Activated T-cell treated with anti-CD3 and anti-CD28 coated beads, Interleukin-2, amount 50 U/mL, for 72 hours (primary cell): ENCODE data around the gene EEF1A1. TPM values are rescaled to one million over a fixed set of nuclear protein-coding genes. Genes with fewer than 3 reads are reported as not detected.
"Not testable (repeated sequence)": the region's sequence is repeated elsewhere in the genome, so short reads cannot be mapped to it uniquely, and the experiment has no call there.

Source experiments
- ATAC-seq, 2 donors: fragments of 150-1000 bp; cut with Tn5 transposase; replicated peaks in 1 of 2; 2 replicates each; pipeline ENCODE4 v1.10.0; 2021; ENCODE audit warnings: moderate library complexity in 2 of 2, mild to moderate bottlenecking in 1 of 2
- DNase-seq, 2 donors: peaks; one replicate each; pipeline ENCODE4 v3.0.0; 2021 to 2022; ENCODE audit warnings: mixed read lengths in 1 of 2
- H3K27ac Mint-ChIP-seq: one replicate; pipeline ENCODE4 v1.8.0; 2022; ENCODE audit warnings: mild to moderate bottlenecking, moderate library complexity, mixed read lengths
- H3K27me3 Mint-ChIP-seq: one replicate; pipeline ENCODE4 v1.8.0; 2022; ENCODE audit warnings: low read depth, mixed read lengths
- H3K36me3 Mint-ChIP-seq, 2 donors: one replicate each; pipeline ENCODE4 v1.8.0; 2022; ENCODE audit warnings: mixed read lengths in 2 of 2, mild to moderate bottlenecking in 1 of 2; ENCODE audit not compliant: insufficient read depth in 2 of 2
- H3K4me1 Mint-ChIP-seq: one replicate; pipeline ENCODE4 v1.8.0; 2022; ENCODE audit warnings: low read depth, mixed read lengths
- H3K4me3 Mint-ChIP-seq, 2 donors: one replicate each; pipeline ENCODE4 v1.8.0; 2022; ENCODE audit warnings: mild to moderate bottlenecking in 2 of 2, mixed read lengths in 2 of 2, moderate library complexity in 2 of 2
- H3K9me3 Mint-ChIP-seq, 2 donors: one replicate each; pipeline ENCODE4 v1.8.0; 2022; ENCODE audit warnings: mixed read lengths in 2 of 2
- total RNA-seq, 2 donors: library from RNA; stranded (reverse); gene quantifications; one replicate each; pipeline ENCODE4 v1.2.3, GENCODE V29; 2022

The EEF1A1 gene
- total RNA-seq, 2 donors from 2014 or later: 15,536 to 16,076 TPM

- DNase-seq: not testable (repeated sequence)
Observed at GRCh38 chr6:73555380-73555949, 34.6 kb upstream of the EEF1A1 start.

DNA sequence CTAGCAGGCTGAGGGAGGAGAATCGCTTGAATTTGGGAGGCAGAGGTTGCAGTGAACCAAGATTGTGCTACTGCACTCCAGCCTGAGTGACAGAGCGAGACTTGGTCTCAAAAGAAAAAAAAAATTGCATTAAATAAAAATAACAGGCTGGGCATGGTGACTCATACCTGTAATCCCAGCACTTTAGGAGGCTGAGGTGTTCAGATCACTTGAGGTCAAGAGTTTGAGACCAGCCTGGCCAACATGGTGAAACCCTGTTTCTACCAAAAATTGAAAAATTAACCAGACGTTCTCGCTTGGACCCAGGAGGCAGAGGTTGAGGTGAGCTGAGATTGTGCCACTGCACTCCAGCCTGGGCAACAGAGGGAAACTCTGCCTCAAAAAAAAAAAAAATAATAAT, 30.3 kb upstream of the EEF1A1 start:
- not testable (repeated sequence) for H3K9me3 Mint-ChIP-seq, H3K4me1 Mint-ChIP-seq, H3K27ac Mint-ChIP-seq, H3K27me3 Mint-ChIP-seq, DNase-seq, H3K4me3 Mint-ChIP-seq, ATAC-seq, H3K36me3 Mint-ChIP-seq

More at GRCh38 chr6:73555380-73555949, 34.6 kb upstream of the EEF1A1 start:
- H3K27me3 Mint-ChIP-seq, H3K27ac Mint-ChIP-seq, H3K36me3 Mint-ChIP-seq, H3K4me3 Mint-ChIP-seq, H3K9me3 Mint-ChIP-seq, ATAC-seq: not testable (repeated sequence)
- H3K4me1 Mint-ChIP-seq: peaks cover 25% of the 10 kb centered on the region

- ATAC-seq: no peak
- H3K27ac Mint-ChIP-seq: no peak overlapping the region
- no peak for DNase-seq
- H3K36me3 Mint-ChIP-seq: no peaks in the 10 kb centered on the region
- no peak overlapping the region for H3K4me3 Mint-ChIP-seq
- no peaks in the 10 kb centered on the region for H3K27me3 Mint-ChIP-seq
- H3K9me3 Mint-ChIP-seq: no peaks in the 10 kb centered on the region
- H3K4me1 Mint-ChIP-seq: no peaks in the 10 kb centered on the region
Observed at GRCh38 chr6:73548458-73549446, 27.9 kb upstream of the EEF1A1 start.

DNA sequence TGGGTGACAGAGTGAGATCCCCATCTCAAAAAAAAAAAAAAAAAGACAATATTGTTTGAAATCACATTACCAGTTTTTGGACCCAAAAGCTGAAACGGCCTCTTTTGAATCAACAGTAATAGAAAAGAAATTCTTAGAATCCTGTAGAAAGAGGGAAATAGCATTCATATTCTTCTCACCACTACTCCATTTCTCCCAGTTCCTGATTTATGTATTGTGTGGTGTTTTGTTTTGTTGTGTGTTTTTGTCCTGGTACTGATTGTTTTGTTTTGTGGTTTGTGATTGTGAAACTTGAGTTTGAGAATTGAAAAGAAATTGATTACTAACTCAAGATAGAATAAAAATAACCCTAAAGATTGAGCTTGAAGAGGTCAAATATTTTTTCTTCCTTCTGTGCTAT, 26.2 kb upstream of the EEF1A1 start:
- no peaks in the 10 kb centered on the region for H3K4me1 Mint-ChIP-seq
- no peak overlapping the region for H3K27ac Mint-ChIP-seq
- no peak for ATAC-seq

GRCh38 chr6:73542891-73543290, 22.1 kb upstream of the EEF1A1 start:
- H3K27me3 Mint-ChIP-seq: no peaks in the 10 kb centered on the region
- no peak overlapping the region for H3K4me3 Mint-ChIP-seq
- H3K9me3 Mint-ChIP-seq: no peaks in the 10 kb centered on the region
- H3K27ac Mint-ChIP-seq: no peak overlapping the region
- H3K4me1 Mint-ChIP-seq: no peaks in the 10 kb centered on the region
- DNase-seq (no peak), ATAC-seq (no peak)
- H3K36me3 Mint-ChIP-seq: no peaks in the 10 kb centered on the region

More for the DNA sequence above, 26.2 kb upstream of the EEF1A1 start:
- Mint-ChIP-seq H3K36me3 (no peaks in the 10 kb centered on the region), H3K27me3 (no peaks in the 10 kb centered on the region), H3K4me3 (no peak overlapping the region), H3K9me3 (no peaks in the 10 kb centered on the region)
- no peak for DNase-seq

- not testable (repeated sequence) for H3K4me3 Mint-ChIP-seq, H3K9me3 Mint-ChIP-seq, ATAC-seq, H3K27me3 Mint-ChIP-seq, H3K27ac Mint-ChIP-seq, H3K4me1 Mint-ChIP-seq, H3K36me3 Mint-ChIP-seq, DNase-seq
Observed at GRCh38 chr6:73542481-73542880, 21.6 kb upstream of the EEF1A1 start.

GRCh38 chr6:73538116-73538779, 17.4 kb upstream of the EEF1A1 start:
- DNase-seq (no peak), ATAC-seq (no peak)
- no peaks in the 10 kb centered on the region for H3K9me3 Mint-ChIP-seq
- no peaks in the 10 kb centered on the region for H3K36me3 Mint-ChIP-seq
- no peak overlapping the region for H3K27ac Mint-ChIP-seq
- H3K27me3 Mint-ChIP-seq: no peaks in the 10 kb centered on the region
- no peaks in the 10 kb centered on the region for H3K4me1 Mint-ChIP-seq
- no peak overlapping the region for H3K4me3 Mint-ChIP-seq

GRCh38 chr6:73537677-73538076, 16.8 kb upstream of the EEF1A1 start:
- Mint-ChIP-seq H3K4me1 (no peaks in the 10 kb centered on the region), H3K4me3 (no peak overlapping the region), H3K36me3 (no peaks in the 10 kb centered on the region), H3K9me3 (no peaks in the 10 kb centered on the region), H3K27ac (no peak overlapping the region), H3K27me3 (no peaks in the 10 kb centered on the region)
- DNase-seq: no peak
- ATAC-seq: peak in 1 of 2 donors; percentile 33

GRCh38 chr6:73534628-73535027, 13.8 kb upstream of the EEF1A1 start:
- H3K4me3 Mint-ChIP-seq: no peak overlapping the region
- ATAC-seq (no peak), DNase-seq (no peak)
- H3K27me3 Mint-ChIP-seq: no peaks in the 10 kb centered on the region
- H3K27ac Mint-ChIP-seq: no peak overlapping the region
- H3K36me3 Mint-ChIP-seq: no peaks in the 10 kb centered on the region
- H3K4me1 Mint-ChIP-seq: no peaks in the 10 kb centered on the region
- no peaks in the 10 kb centered on the region for H3K9me3 Mint-ChIP-seq

GRCh38 chr6:73532293-73532692, 11.5 kb upstream of the EEF1A1 start:
- Mint-ChIP-seq H3K4me3 (no peak overlapping the region), H3K9me3 (no peaks in the 10 kb centered on the region), H3K27me3 (no peaks in the 10 kb centered on the region), H3K4me1 (no peaks in the 10 kb centered on the region), H3K36me3 (no peaks in the 10 kb centered on the region), H3K27ac (no peak overlapping the region)
- DNase-seq (no peak), ATAC-seq (no peak)

DNA sequence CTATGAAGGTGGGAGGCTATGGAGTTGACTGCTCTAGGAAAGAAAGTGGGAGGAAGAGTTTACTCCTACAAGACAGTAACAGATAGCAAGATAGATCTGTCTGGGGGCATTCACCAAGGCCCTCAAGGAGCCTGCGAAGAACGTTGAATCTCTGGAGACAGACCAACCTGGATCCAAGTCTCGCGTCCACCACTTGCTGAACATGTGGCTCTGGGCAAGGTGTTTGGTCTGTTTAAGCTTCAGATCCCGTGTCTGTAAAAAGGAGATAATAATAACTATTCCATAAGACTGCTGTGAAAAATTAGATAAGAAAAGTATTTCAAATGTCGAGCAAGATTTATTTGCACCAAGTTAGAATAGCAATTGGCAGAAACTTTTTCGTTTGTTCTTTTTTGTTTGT, 8.1 kb upstream of the EEF1A1 start:
- no peaks in the 10 kb centered on the region for H3K9me3 Mint-ChIP-seq
- H3K4me1 Mint-ChIP-seq: peaks cover 7% of the 10 kb centered on the region
- H3K27me3 Mint-ChIP-seq: no peaks in the 10 kb centered on the region
- no peak for ATAC-seq
- H3K4me3 Mint-ChIP-seq: no peak overlapping the region
- no peaks in the 10 kb centered on the region for H3K36me3 Mint-ChIP-seq
- H3K27ac Mint-ChIP-seq: no peak overlapping the region
- no peak for DNase-seq

DNA sequence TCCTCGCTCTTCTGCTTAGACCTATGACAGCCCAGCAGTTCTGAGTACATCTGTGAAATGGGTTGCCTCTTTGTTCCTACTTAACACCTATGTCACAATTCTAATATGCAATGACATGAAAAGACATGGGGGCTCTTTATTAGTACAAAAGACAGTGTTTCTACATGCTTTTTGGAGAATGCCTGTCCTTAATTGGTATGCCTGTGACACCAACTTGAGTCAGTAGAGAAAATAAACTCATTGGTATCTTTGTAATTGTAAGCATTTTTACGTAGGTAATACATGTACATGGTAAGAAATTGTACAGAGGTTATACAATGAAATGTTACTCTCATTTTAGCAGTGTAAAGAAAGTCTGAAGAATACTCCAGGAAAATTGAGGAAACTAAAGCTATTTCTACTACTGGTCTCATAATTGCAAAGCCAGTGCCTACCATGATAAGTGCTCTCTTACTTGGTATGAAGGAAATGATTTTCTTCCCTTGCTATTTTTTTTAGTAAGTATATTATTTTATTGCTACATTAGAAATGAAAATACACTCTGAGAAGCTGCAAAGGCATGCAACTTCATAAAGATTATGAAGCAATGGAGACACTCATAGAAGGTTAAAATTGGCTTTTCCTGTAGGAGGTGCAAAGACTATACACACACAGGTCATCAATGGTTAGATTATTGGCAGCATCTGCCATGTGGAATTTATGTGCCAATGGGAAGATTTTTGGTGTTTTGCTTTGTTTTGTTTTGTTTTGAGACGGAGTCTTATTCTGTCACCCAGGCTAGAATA, 4.9 kb upstream of the EEF1A1 start:
- DNase-seq (no peak), ATAC-seq (no peak)
- H3K4me1 Mint-ChIP-seq: peaks cover 23% of the 10 kb centered on the region
- peaks cover 2 to 3% of the 10 kb centered on the region in 2 donors for H3K36me3 Mint-ChIP-seq
- H3K27ac Mint-ChIP-seq: no peak overlapping the region
- H3K4me3 Mint-ChIP-seq: no peak overlapping the region
- H3K27me3 Mint-ChIP-seq: no peaks in the 10 kb centered on the region
- no peaks in the 10 kb centered on the region for H3K9me3 Mint-ChIP-seq
